Skeletal muscle satellite cell (primary cell): Measurements from ENCODE around the gene OR11A1.
"Not testable (repeated sequence)": the region's sequence is repeated elsewhere in the genome, so short reads cannot be mapped to it uniquely, and the experiment has no call there.

Experiments used
- H3K27me3 ChIP-seq: 2 replicates; pipeline ENCODE4 v1.7.0; 2013; ENCODE audit warnings: low read length; ENCODE audit not compliant: control insufficient read depth, insufficient read depth
- H3K36me3 ChIP-seq: 2 replicates; pipeline ENCODE4 v1.7.0; 2013; ENCODE audit warnings: mild to moderate bottlenecking, control low read depth, low read length; ENCODE audit not compliant: insufficient read depth
- H3K4me1 ChIP-seq: 2 replicates; pipeline ENCODE4 v1.7.0; 2013; ENCODE audit warnings: low read length; ENCODE audit not compliant: control insufficient read depth, insufficient read depth
- H3K4me2 ChIP-seq: 2 replicates; pipeline ENCODE4 v1.7.0; 2013; ENCODE audit warnings: mild to moderate bottlenecking, low read length
- H3K4me3 ChIP-seq: 2 replicates; pipeline ENCODE4 v1.7.0; 2013; ENCODE audit warnings: low read length
- H3K9ac ChIP-seq: 2 replicates; pipeline ENCODE4 v1.7.0; 2013; ENCODE audit warnings: mild to moderate bottlenecking, low read depth, low read length, moderate library complexity
- H3K9me3 ChIP-seq: replicated peaks from 2 replicates; pipeline ENCODE4 v1.7.0; 2013; ENCODE audit warnings: mild to moderate bottlenecking, control low read depth, low read length

The OR11A1 gene

GRCh38 chr6:29439006-29439405, 17.9 kb downstream of the OR11A1 start, which contains the start of gene OR10C1:
Gene OR10C1 (plus strand): TSS chr6:29439306. CDS start chr6:29440016, 710 bp downstream.
- Histone ChIP-seq H3K9me3 (no peaks in the 10 kb centered on the region), H3K36me3 (no peaks in the 10 kb centered on the region), H3K4me2 (no peak within 1 kb of the TSS), H3K27me3 (no peaks in the 10 kb centered on the region), H3K9ac (no peak within 1 kb of the TSS), H3K4me1 (no peaks in the 10 kb centered on the region), H3K4me3 (no peak within 1 kb of the TSS)

- H3K36me3 ChIP-seq, H3K9me3 ChIP-seq, H3K27me3 ChIP-seq, H3K4me1 ChIP-seq, H3K9ac ChIP-seq, H3K4me2 ChIP-seq, H3K4me3 ChIP-seq: not testable (repeated sequence)
Measured at GRCh38 chr6:29436730-29437129, 20.1 kb downstream of the OR11A1 start.

- H3K4me1 ChIP-seq = no peaks in the 10 kb centered on the region
- H3K36me3 ChIP-seq = no peaks in the 10 kb centered on the region
- H3K4me3 ChIP-seq = no peak overlapping the region
- H3K4me2 ChIP-seq = no peak overlapping the region
- no peak overlapping the region for H3K9ac ChIP-seq
- H3K9me3 ChIP-seq = no peaks in the 10 kb centered on the region
- no peaks in the 10 kb centered on the region for H3K27me3 ChIP-seq
Measured at GRCh38 chr6:29426654-29427053, 30.2 kb downstream of the OR11A1 start.

GRCh38 chr6:29425075-29425474, 31.8 kb downstream of the OR11A1 start:
- H3K27me3 ChIP-seq = no peaks in the 10 kb centered on the region
- no peak overlapping the region for H3K9ac ChIP-seq
- H3K4me1 ChIP-seq = no peaks in the 10 kb centered on the region
- no peak overlapping the region for H3K4me2 ChIP-seq
- no peak overlapping the region for H3K4me3 ChIP-seq
- H3K36me3 ChIP-seq = no peaks in the 10 kb centered on the region
- H3K9me3 ChIP-seq = no peaks in the 10 kb centered on the region

- H3K9ac ChIP-seq = no peak overlapping the region
- no peaks in the 10 kb centered on the region for H3K9me3 ChIP-seq
- no peaks in the 10 kb centered on the region for H3K4me1 ChIP-seq
- H3K27me3 ChIP-seq = no peaks in the 10 kb centered on the region
- no peaks in the 10 kb centered on the region for H3K36me3 ChIP-seq
- no peak overlapping the region for H3K4me2 ChIP-seq
- no peak overlapping the region for H3K4me3 ChIP-seq
Measured at GRCh38 chr6:29424575-29424974, 32.3 kb downstream of the OR11A1 start.

- no peak overlapping the region for H3K9ac ChIP-seq
- H3K4me1 ChIP-seq = no peaks in the 10 kb centered on the region
- no peaks in the 10 kb centered on the region for H3K9me3 ChIP-seq
- H3K4me3 ChIP-seq = no peak overlapping the region
- H3K4me2 ChIP-seq = no peak overlapping the region
- no peaks in the 10 kb centered on the region for H3K36me3 ChIP-seq
- no peaks in the 10 kb centered on the region for H3K27me3 ChIP-seq
Measured at GRCh38 chr6:29424168-29424567, 32.7 kb downstream of the OR11A1 start.

- H3K36me3 ChIP-seq = no peaks in the 10 kb centered on the region
- H3K4me2 ChIP-seq = no peak overlapping the region
- no peaks in the 10 kb centered on the region for H3K9me3 ChIP-seq
- H3K4me3 ChIP-seq = no peak overlapping the region
- no peak overlapping the region for H3K9ac ChIP-seq
- H3K4me1 ChIP-seq = no peaks in the 10 kb centered on the region
- H3K27me3 ChIP-seq = no peaks in the 10 kb centered on the region
Measured at GRCh38 chr6:29419516-29419915, 37.4 kb downstream of the OR11A1 start.

GRCh38 chr6:29414588-29414987, 42.3 kb downstream of the OR11A1 start, which contains the start of gene OR12D1:
Gene OR12D1 (plus strand): TSS chr6:29414928.
- no peak within 1 kb of the TSS for H3K9ac ChIP-seq
- no peak within 1 kb of the TSS for H3K4me2 ChIP-seq
- no peaks in the 10 kb centered on the region for H3K4me1 ChIP-seq
- H3K4me3 ChIP-seq = no peak within 1 kb of the TSS
- H3K27me3 ChIP-seq = no peaks in the 10 kb centered on the region
- H3K9me3 ChIP-seq = no peaks in the 10 kb centered on the region
- H3K36me3 ChIP-seq = no peaks in the 10 kb centered on the region

GRCh38 chr6:29403801-29404200, 53.1 kb downstream of the OR11A1 start:
- Histone ChIP-seq H3K9me3 (no peaks in the 10 kb centered on the region), H3K9ac (no peak overlapping the region), H3K4me1 (no peaks in the 10 kb centered on the region), H3K36me3 (no peaks in the 10 kb centered on the region), H3K27me3 (no peaks in the 10 kb centered on the region), H3K4me2 (no peak overlapping the region), H3K4me3 (no peak overlapping the region)

- H3K9me3 ChIP-seq = no peaks in the 10 kb centered on the region
- H3K4me3 ChIP-seq = no peak overlapping the region
Measured at GRCh38 chr6:29399525-29399924, 57.3 kb downstream of the OR11A1 start.

GRCh38 chr6:29395331-29395730, 61.5 kb downstream of the OR11A1 start, which contains the start of gene OR12D2:
Gene OR12D2 (plus strand): TSS chr6:29395631. CDS start chr6:29396700, 1,069 bp downstream.
- Histone ChIP-seq H3K4me2 (no peak within 1 kb of the TSS), H3K4me1 (no peaks in the 10 kb centered on the region), H3K27me3 (no peaks in the 10 kb centered on the region), H3K4me3 (no peak within 1 kb of the TSS), H3K9ac (no peak within 1 kb of the TSS), H3K36me3 (no peaks in the 10 kb centered on the region), H3K9me3 (no peaks in the 10 kb centered on the region)

More at GRCh38 chr6:29399525-29399924, 57.3 kb downstream of the OR11A1 start:
- H3K27me3 ChIP-seq = no peaks in the 10 kb centered on the region
- no peak overlapping the region for H3K9ac ChIP-seq
- H3K4me2 ChIP-seq = no peak overlapping the region
- H3K4me1 ChIP-seq = no peaks in the 10 kb centered on the region
- H3K36me3 ChIP-seq = no peaks in the 10 kb centered on the region

- Histone ChIP-seq H3K9me3 (no peaks in the 10 kb centered on the region), H3K4me3 (no peak overlapping the region), H3K4me1 (no peaks in the 10 kb centered on the region), H3K27me3 (no peaks in the 10 kb centered on the region), H3K4me2 (no peak overlapping the region), H3K9ac (no peak overlapping the region), H3K36me3 (no peaks in the 10 kb centered on the region)
Measured at GRCh38 chr6:29388533-29388932, 68.3 kb downstream of the OR11A1 start.
